HUES6 (cell line): Measurements from ENCODE around the gene TRIM75.
"Not testable (repeated sequence)": the region's sequence is repeated elsewhere in the genome, so short reads cannot be mapped to it uniquely, and the experiment has no call there.

Experiments
- H3K27ac ChIP-seq: 2 replicates; pipeline ENCODE4 v1.7.0; 2013; ENCODE audit warnings: low read depth, mild to moderate bottlenecking, low read length, inconsistent platforms
- H3K27me3 ChIP-seq: 2 replicates; pipeline ENCODE4 v1.6.1; 2013; ENCODE audit warnings: low read length; ENCODE audit not compliant: control insufficient read depth, insufficient read depth
- H3K36me3 ChIP-seq: 2 replicates; pipeline ENCODE4 v1.6.1; 2013; ENCODE audit warnings: low read length; ENCODE audit not compliant: control insufficient read depth, insufficient read depth
- H3K4me1 ChIP-seq: 2 replicates; pipeline ENCODE4 v1.6.1; 2013; ENCODE audit warnings: low read length; ENCODE audit not compliant: control insufficient read depth, insufficient read depth
- H3K4me3 ChIP-seq: 2 replicates; pipeline ENCODE4 v1.5.1; 2013; ENCODE audit warnings: low read depth, low read length
- H3K9ac ChIP-seq: one replicate; pipeline ENCODE4 v1.6.1; 2013; ENCODE audit warnings: mild to moderate bottlenecking, low read length
- H3K9me3 ChIP-seq: 2 replicates; pipeline ENCODE4 v1.6.1; 2013; ENCODE audit warnings: low read depth, low read length; ENCODE audit not compliant: control insufficient read depth, insufficient read depth

The TRIM75 gene

DNA sequence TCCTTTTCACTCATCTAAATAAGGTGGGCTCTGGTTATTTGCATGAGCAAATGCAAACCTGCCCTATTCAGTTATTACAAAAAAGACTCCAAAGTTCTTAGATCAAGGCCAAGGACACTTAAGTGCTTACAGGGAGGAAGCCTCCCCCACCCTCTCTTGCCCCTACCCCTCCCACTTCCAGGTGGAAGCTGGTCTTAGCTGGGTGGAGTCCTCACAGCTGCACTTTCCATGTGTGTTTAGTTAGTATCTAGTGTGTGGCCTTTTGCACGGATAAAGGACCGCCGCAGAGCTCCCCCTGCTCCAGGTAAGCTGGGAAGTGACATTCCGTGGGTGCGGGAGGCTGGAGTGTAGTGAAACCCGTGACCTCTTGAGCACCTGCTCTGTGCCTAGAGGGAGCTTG, at the start of gene TRIM75:
Gene TRIM75 (plus strand): TSS at position 222 of the 400 bp plus-strand sequence. CDS start 5,282 bp downstream, outside the sequence.
- H3K4me1 ChIP-seq, result peaks cover 5% of the 10 kb centered on the region; the same call in 1 of the 2 replicates
- H3K27ac ChIP-seq, result no peak within 1 kb of the TSS
- H3K4me3 ChIP-seq, result no peak within 1 kb of the TSS
- no peaks in the 10 kb centered on the region for H3K27me3 ChIP-seq
- no peaks in the 10 kb centered on the region for H3K9me3 ChIP-seq
- H3K9ac ChIP-seq, result no peak within 1 kb of the TSS
- H3K36me3 ChIP-seq, result no peaks in the 10 kb centered on the region

DNA sequence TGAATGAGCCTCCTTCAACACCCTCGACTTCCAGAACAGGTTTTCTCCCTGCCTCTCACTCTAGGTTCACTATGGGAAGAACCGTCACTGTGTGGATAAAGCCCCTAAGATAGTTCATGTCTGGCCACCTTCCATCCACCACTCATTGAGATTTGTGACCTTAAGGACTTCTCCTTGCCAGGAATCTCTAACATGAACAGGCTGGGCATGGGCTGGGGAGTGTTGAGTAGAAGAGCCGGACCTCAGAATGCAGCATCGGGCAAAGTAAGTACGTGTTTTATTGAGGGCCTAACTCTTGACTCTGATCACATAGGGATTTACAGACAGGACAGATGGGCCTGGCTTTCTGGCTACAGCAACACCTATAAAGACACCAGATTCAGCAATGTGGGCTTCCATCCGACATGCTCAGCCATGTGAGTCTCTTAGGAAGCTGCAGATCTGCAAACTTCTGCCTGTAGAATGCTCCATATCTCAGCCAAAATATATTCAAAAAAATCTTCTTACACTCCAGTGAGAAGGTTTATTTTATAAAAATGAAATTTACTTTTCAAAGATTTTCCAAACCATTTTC, 48.2 kb upstream of the TRIM75 start:
- no peak overlapping the region for H3K27ac ChIP-seq
- no peaks in the 10 kb centered on the region for H3K27me3 ChIP-seq
- H3K9ac ChIP-seq, result no peak overlapping the region
- H3K9me3 ChIP-seq, result no peaks in the 10 kb centered on the region
- no peaks in the 10 kb centered on the region; the same call in 1 of the 2 replicates for H3K4me1 ChIP-seq
- no peaks in the 10 kb centered on the region for H3K36me3 ChIP-seq
- no peak overlapping the region for H3K4me3 ChIP-seq

DNA sequence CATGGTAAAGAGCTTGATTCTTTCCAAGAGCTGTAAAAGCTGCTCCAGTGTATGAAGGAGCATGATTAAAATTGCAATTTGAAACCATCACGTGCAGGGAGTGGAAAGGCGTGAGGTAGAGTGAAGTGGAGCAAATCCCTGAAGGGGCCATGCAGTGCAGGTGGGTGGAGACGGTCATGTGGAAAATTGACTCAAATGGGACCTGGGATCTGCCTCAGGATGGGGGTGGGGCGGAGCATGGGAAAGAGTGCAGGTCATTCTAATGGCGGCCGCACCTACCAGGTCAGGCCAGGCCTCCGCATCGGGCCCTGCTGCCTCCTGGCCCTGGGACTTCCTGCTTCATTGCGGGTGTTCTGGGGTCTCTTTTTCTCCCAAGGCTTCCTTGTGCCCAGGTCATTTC, 47.2 kb upstream of the TRIM75 start:
- Histone ChIP-seq H3K27ac (no peak overlapping the region), H3K27me3 (no peaks in the 10 kb centered on the region), H3K4me1 (no peaks in the 10 kb centered on the region; the same call in 1 of the 2 replicates), H3K9ac (no peak overlapping the region), H3K9me3 (no peaks in the 10 kb centered on the region), H3K36me3 (no peaks in the 10 kb centered on the region), H3K4me3 (no peak overlapping the region)

DNA sequence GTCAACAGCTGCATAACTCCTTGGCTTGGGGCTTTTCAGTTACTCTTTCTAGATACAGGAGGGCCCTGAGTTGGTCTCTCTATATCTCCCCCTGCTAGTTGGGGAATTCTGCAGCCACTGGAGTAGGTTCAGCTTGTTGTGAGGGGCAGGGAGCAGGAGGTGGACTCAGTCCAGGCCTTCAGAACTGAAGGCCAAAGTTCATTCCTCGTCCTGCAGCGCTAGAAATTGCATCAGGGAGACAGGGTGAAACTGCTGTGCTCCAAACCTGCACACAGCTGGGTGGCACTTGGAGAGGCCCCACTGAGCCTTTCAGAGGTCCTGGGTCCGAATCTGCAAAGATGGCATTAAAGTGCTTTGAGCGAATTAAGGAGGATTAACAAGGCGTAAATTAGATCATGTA, 46.8 kb upstream of the TRIM75 start:
- Histone ChIP-seq H3K9me3 (no peaks in the 10 kb centered on the region), H3K4me1 (no peaks in the 10 kb centered on the region; the same call in 1 of the 2 replicates), H3K36me3 (no peaks in the 10 kb centered on the region), H3K27ac (no peak overlapping the region), H3K9ac (no peak overlapping the region), H3K27me3 (no peaks in the 10 kb centered on the region), H3K4me3 (no peak overlapping the region)

DNA sequence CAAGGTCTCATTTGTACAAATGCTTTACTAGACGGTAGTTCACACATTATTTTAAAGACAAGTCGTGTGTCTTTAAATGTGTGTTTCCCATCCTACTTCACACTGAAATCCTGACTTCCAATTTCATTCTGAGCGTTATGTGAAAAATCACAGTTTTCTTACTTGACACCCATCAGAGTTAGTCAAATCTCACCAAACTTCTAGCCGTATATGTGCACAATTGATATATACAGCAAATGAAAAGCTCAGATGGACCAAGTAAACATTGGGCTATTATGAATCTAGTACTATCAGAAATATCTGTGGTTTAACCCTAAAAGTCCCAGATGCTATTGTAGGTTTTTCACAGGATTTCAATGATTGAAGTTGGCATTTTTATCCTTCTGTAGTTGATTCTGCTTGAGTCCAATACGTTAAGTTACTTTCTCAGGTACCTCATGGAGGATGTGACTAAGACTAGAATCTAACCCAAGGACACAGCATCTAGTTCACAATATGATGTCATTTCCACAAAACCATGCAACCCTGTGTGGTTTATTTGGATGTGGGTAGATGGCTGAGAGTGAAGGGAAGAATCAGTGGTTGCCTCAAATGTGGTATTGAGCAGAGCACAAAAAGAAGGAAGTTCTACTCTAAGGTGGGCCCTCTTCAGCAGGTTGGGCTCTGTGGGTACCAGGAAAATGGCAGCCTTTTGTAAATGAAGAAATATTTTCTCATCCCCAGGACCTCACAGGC, 44.0 kb upstream of the TRIM75 start:
- Histone ChIP-seq H3K27me3 (no peaks in the 10 kb centered on the region), H3K4me3 (no peak overlapping the region)

DNA sequence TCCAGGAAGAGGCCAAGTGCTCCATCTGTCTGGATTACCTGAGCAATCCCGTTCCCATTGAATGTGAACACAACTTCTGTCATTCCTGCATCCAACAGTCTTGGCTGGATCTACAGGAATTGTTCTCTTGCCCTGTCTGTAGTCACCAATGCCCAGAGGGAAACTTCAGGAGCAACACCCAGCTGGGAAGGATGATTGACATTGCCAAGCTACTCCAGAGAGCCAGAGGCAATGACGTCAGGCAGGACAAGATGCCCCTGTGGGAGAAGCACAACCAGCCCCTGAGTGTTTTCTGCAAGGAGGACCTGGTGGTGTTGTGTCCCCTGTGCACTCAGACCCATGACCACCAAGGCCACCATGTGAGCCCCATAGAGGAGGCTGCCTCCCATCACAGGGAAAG, 43.2 kb upstream of the TRIM75 start:
- Histone ChIP-seq H3K9ac (no peak overlapping the region), H3K4me1 (no peaks in the 10 kb centered on the region; the same call in 1 of the 2 replicates), H3K4me3 (no peak overlapping the region), H3K9me3 (no peaks in the 10 kb centered on the region), H3K27me3 (no peaks in the 10 kb centered on the region), H3K36me3 (no peaks in the 10 kb centered on the region), H3K27ac (no peak overlapping the region)

More for the DNA sequence above, 44.0 kb upstream of the TRIM75 start:
- no peaks in the 10 kb centered on the region; the same call in 1 of the 2 replicates for H3K4me1 ChIP-seq
- no peaks in the 10 kb centered on the region for H3K9me3 ChIP-seq
- H3K9ac ChIP-seq, result no peak overlapping the region
- H3K36me3 ChIP-seq, result no peaks in the 10 kb centered on the region
- no peak overlapping the region for H3K27ac ChIP-seq

DNA sequence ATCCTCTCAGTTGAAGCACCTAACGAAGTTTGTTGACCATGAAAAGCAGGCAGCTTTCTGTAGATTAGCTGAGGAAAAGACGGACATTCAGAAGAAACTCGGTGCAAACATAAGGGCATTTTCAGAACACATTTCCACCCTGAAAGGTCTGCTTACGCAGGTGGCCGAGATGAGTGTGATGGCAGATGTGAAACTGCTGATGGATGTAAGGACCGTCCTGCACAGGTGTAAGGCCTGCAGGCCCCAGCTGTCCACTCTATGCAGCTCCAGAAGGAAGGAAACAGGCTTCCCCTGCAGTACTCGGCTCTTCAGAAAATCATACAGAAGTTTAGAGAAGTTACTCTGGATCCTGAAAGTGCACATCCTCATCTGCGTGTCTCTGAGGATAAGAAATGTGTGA, 42.7 kb upstream of the TRIM75 start:
- H3K27me3 ChIP-seq, result no peaks in the 10 kb centered on the region
- H3K4me1 ChIP-seq, result no peaks in the 10 kb centered on the region; the same call in 1 of the 2 replicates
- no peak overlapping the region for H3K27ac ChIP-seq
- H3K4me3 ChIP-seq, result no peak overlapping the region
- no peak overlapping the region for H3K9ac ChIP-seq
- H3K9me3 ChIP-seq, result no peaks in the 10 kb centered on the region
- no peaks in the 10 kb centered on the region for H3K36me3 ChIP-seq

DNA sequence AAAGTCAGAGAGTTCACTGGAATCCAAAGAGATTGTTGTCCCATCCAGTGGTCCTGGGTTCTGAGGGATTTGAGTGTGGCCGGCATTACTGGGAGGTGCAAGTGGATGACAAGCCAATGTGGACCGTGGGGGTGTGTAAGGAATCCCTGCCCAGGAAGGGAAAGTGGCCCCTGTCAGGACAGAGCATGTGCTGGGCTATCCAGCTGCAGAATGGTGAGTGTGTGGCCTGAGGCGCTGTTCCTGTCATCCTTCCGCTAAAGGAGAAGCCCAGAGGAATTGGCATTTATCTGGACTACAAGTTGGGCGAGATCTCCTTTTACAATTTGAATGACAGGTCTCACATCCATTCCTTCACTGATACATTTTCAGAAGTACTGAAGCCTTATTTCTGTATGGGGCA, 42.3 kb upstream of the TRIM75 start:
- H3K27me3 ChIP-seq, result no peaks in the 10 kb centered on the region
- H3K4me3 ChIP-seq, result no peak overlapping the region
- no peaks in the 10 kb centered on the region for H3K36me3 ChIP-seq
- no peaks in the 10 kb centered on the region for H3K9me3 ChIP-seq
- H3K4me1 ChIP-seq, result no peaks in the 10 kb centered on the region; the same call in 1 of the 2 replicates
- H3K27ac ChIP-seq, result no peak overlapping the region
- H3K9ac ChIP-seq, result no peak overlapping the region

DNA sequence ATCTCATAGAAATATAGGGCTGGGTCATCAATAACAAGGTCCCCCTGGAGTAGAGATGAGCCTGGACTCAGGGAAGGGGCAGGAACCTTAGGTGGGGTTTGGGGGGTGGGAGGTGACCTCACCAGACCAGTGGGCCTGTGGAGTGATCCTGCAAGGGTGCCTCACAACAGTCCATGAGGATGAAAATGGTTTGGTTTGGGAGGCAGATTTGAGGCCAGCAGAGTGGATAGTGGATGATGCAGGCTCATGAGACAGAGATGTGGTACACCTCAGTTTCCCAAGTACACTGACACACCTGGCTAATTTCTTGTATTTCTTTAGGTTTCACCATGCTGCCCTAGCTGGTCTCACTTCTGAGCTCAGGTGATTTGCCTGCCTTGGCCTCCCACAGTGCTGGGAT, 40.0 kb upstream of the TRIM75 start:
- no peaks in the 10 kb centered on the region for H3K4me1 ChIP-seq

DNA sequence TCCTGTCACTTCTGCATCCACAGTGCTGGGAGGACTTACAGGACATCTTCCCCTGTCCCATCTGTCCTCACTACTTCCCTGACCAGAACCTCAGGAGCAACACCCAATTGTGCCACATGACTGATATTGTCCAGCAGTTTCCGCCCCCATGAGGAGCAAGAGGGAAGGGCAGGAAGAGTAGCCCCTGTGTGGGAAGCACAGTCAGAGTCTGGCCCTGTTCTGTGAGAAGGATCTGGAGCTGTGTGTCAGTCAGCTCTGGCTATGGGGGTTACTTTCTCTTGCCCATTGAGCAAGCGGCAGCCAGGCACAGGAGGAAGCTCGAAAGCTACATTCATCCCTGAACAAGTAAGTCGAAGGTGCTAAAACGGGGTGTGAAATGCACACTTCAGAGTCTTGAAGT, 36.7 kb upstream of the TRIM75 start:
- Histone ChIP-seq H3K27ac (no peak overlapping the region), H3K9me3 (0 out of 2 replicates have a peak, but pooled peaks cover 5% of the 10 kb centered on the region), H3K36me3 (no peaks in the 10 kb centered on the region), H3K9ac (no peak overlapping the region), H3K4me3 (no peak overlapping the region), H3K27me3 (no peaks in the 10 kb centered on the region), H3K4me1 (no peaks in the 10 kb centered on the region)

More for the DNA sequence above, 40.0 kb upstream of the TRIM75 start:
- no peaks in the 10 kb centered on the region for H3K9me3 ChIP-seq
- no peak overlapping the region for H3K4me3 ChIP-seq
- no peak overlapping the region for H3K27ac ChIP-seq
- H3K27me3 ChIP-seq, result no peaks in the 10 kb centered on the region
- no peaks in the 10 kb centered on the region for H3K36me3 ChIP-seq
- no peak overlapping the region for H3K9ac ChIP-seq

DNA sequence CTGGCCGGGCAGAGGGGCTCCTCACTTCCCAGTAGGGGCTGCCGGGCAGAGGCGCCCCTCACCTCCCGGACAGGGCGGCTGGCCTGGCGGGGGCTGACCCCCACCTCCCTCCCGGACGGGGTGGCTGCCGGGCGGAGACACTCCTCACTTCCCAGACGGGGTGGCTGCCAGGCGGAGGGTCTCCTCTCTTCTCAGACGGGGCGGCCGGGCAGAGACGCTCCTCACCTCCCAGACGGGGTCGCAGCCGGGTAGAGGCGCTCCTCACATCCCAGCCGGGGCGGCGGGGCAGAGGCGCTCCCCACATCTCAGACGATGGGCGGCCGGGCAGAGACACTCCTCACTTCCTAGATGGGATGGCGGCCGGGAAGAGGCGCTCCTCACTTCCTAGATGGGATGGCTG, 33.7 kb upstream of the TRIM75 start:
- not testable (repeated sequence) for H3K4me3 ChIP-seq, H3K36me3 ChIP-seq, H3K27me3 ChIP-seq, H3K4me1 ChIP-seq, H3K9me3 ChIP-seq, H3K27ac ChIP-seq, H3K9ac ChIP-seq
